Smooth muscle cell (in vitro differentiated cells): ENCODE data around the gene ASB13. TPM values are rescaled to one million over a fixed set of nuclear protein-coding genes. Genes with fewer than 3 reads are reported as not detected.

ENCODE experiments used
- DNase-seq: peaks from one replicate; lab custom pipeline; 2025; ENCODE audit not compliant: unreplicated experiment; lab: John Stamatoyannopoulos, UW
- H2AFZ ChIP-seq: fragments of 200-600 bp; sonication (generic); 2 replicates; pipeline ENCODE4 v1.6.0; 2016; ENCODE audit warnings: antibody characterized with exemption, low read depth, mild to moderate bottlenecking
- H3F3A ChIP-seq: fragments of 200-600 bp; sonication (generic); 2 replicates; pipeline ENCODE4 v1.6.0; 2017; ENCODE audit warnings: antibody characterized with exemption, low read depth
- H3K27ac ChIP-seq: fragments of 200-600 bp; sonication (generic); 2 replicates; pipeline ENCODE4 v1.5.1; 2016; ENCODE audit warnings: low read depth, mild to moderate bottlenecking
- H3K27me3 ChIP-seq: fragments of 200-600 bp; sonication (generic); 2 replicates; pipeline ENCODE4 v1.6.1; 2016; ENCODE audit warnings: low read depth, mild to moderate bottlenecking
- H3K36me3 ChIP-seq: fragments of 200-600 bp; sonication (generic); 2 replicates; pipeline ENCODE4 v1.5.1; 2016; ENCODE audit warnings: low read depth
- H3K4me1 ChIP-seq: fragments of 200-600 bp; sonication (generic); 2 replicates; pipeline ENCODE4 v1.5.1; 2016; ENCODE audit warnings: low read depth
- H3K4me2 ChIP-seq: fragments of 200-600 bp; sonication (generic); 2 replicates; pipeline ENCODE4 v1.6.0; 2016; ENCODE audit warnings: mild to moderate bottlenecking
- H3K4me3 ChIP-seq: fragments of 200-600 bp; sonication (generic); 2 replicates; pipeline ENCODE4 v1.5.1; 2016; ENCODE audit warnings: mild to moderate bottlenecking
- H3K79me2 ChIP-seq: fragments of 200-600 bp; sonication (generic); 2 replicates; pipeline ENCODE4 v1.6.0; 2016; ENCODE audit warnings: low read depth, mild to moderate bottlenecking
- H3K9ac ChIP-seq: fragments of 200-600 bp; sonication (generic); 2 replicates; pipeline ENCODE4 v1.6.0; 2016; ENCODE audit warnings: low read depth
- H3K9me3 ChIP-seq: fragments of 200-600 bp; sonication (generic); replicated peaks from 2 replicates; pipeline ENCODE4 v1.5.1; 2016; ENCODE audit warnings: low read depth
- H4K20me1 ChIP-seq: fragments of 200-600 bp; sonication (generic); 2 replicates; pipeline ENCODE4 v1.6.0; 2016; ENCODE audit warnings: low read depth
- CTCF ChIP-seq: fragments of 200-600 bp; sonication (generic); IDR thresholded peaks from 2 replicates; pipeline ENCODE4 v1.5.1; 2017; ENCODE audit warnings: borderline replicate concordance, mild to moderate bottlenecking, antibody characterized with exemption; ENCODE audit not compliant: insufficient read depth, poor library complexity, severe bottlenecking
- WGBS: methylation state at CpG from one replicate; pipeline ENCODE4 v1.1.7; 2016; ENCODE audit warnings: low lambda C conversion rate; 5-methylcytosine and 5-hydroxymethylcytosine counted together
- polyA plus RNA-seq: library from polyadenylated mRNA; unstranded; fragments of >200 nt; fragmentation: Nextera tagmentation; extraction: Ambion mirVana; gene quantifications from 2 replicates; pipeline ENCODE4 v1.2.1, GENCODE V29; 2016
- total RNA-seq: library from RNA; depleted of rRNA; stranded (reverse); fragments of >200 nt; gene quantifications from 2 replicates; pipeline ENCODE4 v1.2.3, GENCODE V29; 2014

The ASB13 gene
- total and polyA plus RNA-seq, 2 experiments from 2014 or later = 12.6 to 34.7 TPM

GRCh38 chr10:5645375-5645774, 21.0 kb downstream of the ASB13 start:
- no peaks in the 10 kb centered on the region for H3K36me3 ChIP-seq
- H3K9ac ChIP-seq = no peak overlapping the region
- no peaks in the 10 kb centered on the region for H3K27me3 ChIP-seq
- H3K9me3 ChIP-seq = no peaks in the 10 kb centered on the region
- peaks cover 26% of the 10 kb centered on the region for H3F3A ChIP-seq
- no peak overlapping the region for H3K4me3 ChIP-seq
- WGBS = 96% methylated on average over 11 of the region's 11 CpGs
- H3K79me2 ChIP-seq = peaks cover 4% of the 10 kb centered on the region
- no peak overlapping the region for H2AFZ ChIP-seq
- H3K4me2 ChIP-seq = no peak overlapping the region
- peak overlapping the region; percentile 69 for H3K27ac ChIP-seq
- no peak for DNase-seq
- no peaks in the 10 kb centered on the region for H3K4me1 ChIP-seq
- no peaks in the 10 kb centered on the region for H4K20me1 ChIP-seq
- TF ChIP-seq CTCF = no peak

GRCh38 chr10:5644930-5645329, 21.5 kb downstream of the ASB13 start:
- TF ChIP-seq CTCF = no peak
- H3K27me3 ChIP-seq = no peaks in the 10 kb centered on the region
- H3K9me3 ChIP-seq = no peaks in the 10 kb centered on the region
- H3K36me3 ChIP-seq = no peaks in the 10 kb centered on the region
- H3K79me2 ChIP-seq = peaks cover 4% of the 10 kb centered on the region
- peak overlapping the region; percentile 87 for H3K27ac ChIP-seq
- peaks cover 21% of the 10 kb centered on the region for H3F3A ChIP-seq
- no peaks in the 10 kb centered on the region for H4K20me1 ChIP-seq
- H2AFZ ChIP-seq = no peak overlapping the region
- H3K9ac ChIP-seq = no peak overlapping the region
- H3K4me3 ChIP-seq = no peak overlapping the region
- WGBS = 86% methylated on average over 6 of the region's 6 CpGs
- no peaks in the 10 kb centered on the region for H3K4me1 ChIP-seq
- no peak overlapping the region for H3K4me2 ChIP-seq
- DNase-seq = no peak

- peak overlapping the region; percentile 56 for H3K4me2 ChIP-seq
- H3K27ac ChIP-seq = peak overlapping the region; percentile 87
- H3K27me3 ChIP-seq = no peaks in the 10 kb centered on the region
- 57% methylated on average over 8 of the region's 8 CpGs for WGBS
- no peaks in the 10 kb centered on the region for H3K36me3 ChIP-seq
- peak overlapping the region; percentile 20 for H2AFZ ChIP-seq
- H3K9ac ChIP-seq = peak overlapping the region; percentile 33
- H4K20me1 ChIP-seq = no peaks in the 10 kb centered on the region
- H3K9me3 ChIP-seq = no peaks in the 10 kb centered on the region
- no peak for TF ChIP-seq CTCF
- no peak for DNase-seq
- peaks cover 4% of the 10 kb centered on the region for H3K79me2 ChIP-seq
- peaks cover 12% of the 10 kb centered on the region for H3F3A ChIP-seq
- H3K4me3 ChIP-seq = no peak overlapping the region
- no peaks in the 10 kb centered on the region for H3K4me1 ChIP-seq
These were observed 22.9 kb downstream of the ASB13 start for GRCh38 chr10:5643346-5644067.

GRCh38 chr10:5641501-5641900, 24.9 kb downstream of the ASB13 start:
- WGBS = 97% methylated on average over 25 of the region's 25 CpGs
- H3F3A ChIP-seq = peaks cover 7% of the 10 kb centered on the region
- H3K9me3 ChIP-seq = no peaks in the 10 kb centered on the region
- TF ChIP-seq CTCF = no peak
- DNase-seq = no peak
- no peaks in the 10 kb centered on the region for H3K27me3 ChIP-seq
- no peak overlapping the region for H3K9ac ChIP-seq
- no peaks in the 10 kb centered on the region for H4K20me1 ChIP-seq
- no peaks in the 10 kb centered on the region for H3K36me3 ChIP-seq
- no peak overlapping the region for H3K27ac ChIP-seq
- no peaks in the 10 kb centered on the region for H3K4me1 ChIP-seq
- no peak overlapping the region for H3K4me3 ChIP-seq
- no peaks in the 10 kb centered on the region for H3K79me2 ChIP-seq
- no peak overlapping the region for H2AFZ ChIP-seq
- no peak overlapping the region for H3K4me2 ChIP-seq
